Neural crest cell (in vitro differentiated cells): ENCODE measurements around the gene NAPB. TPM values are rescaled to one million over a fixed set of nuclear protein-coding genes. Genes with fewer than 3 reads are reported as not detected.

Experiments used
- DNase-seq: peaks from one replicate; pipeline ENCODE4 v3.0.0; 2021; ENCODE audit warnings: low read depth, mixed read lengths, low spot score
- H3K27ac Mint-ChIP-seq: one replicate; pipeline ENCODE4 v1.8.0; 2021; ENCODE audit warnings: mild to moderate bottlenecking, mixed read lengths; ENCODE audit not compliant: unreplicated experiment
- H3K27me3 Mint-ChIP-seq: 2 replicates; pipeline ENCODE4 v1.8.0; 2021; ENCODE audit warnings: low read depth, mild to moderate bottlenecking, mixed read lengths
- H3K36me3 Mint-ChIP-seq: 2 replicates; pipeline ENCODE4 v1.8.0; 2021; ENCODE audit warnings: low read depth, mild to moderate bottlenecking, mixed read lengths
- H3K4me1 Mint-ChIP-seq: 2 replicates; pipeline ENCODE4 v1.8.0; 2021; ENCODE audit warnings: mixed read lengths
- H3K4me3 Mint-ChIP-seq: one replicate; pipeline ENCODE4 v1.8.0; 2021; ENCODE audit warnings: mild to moderate bottlenecking, mixed read lengths
- H3K9me3 Mint-ChIP-seq: 2 replicates; pipeline ENCODE4 v1.8.0; 2021; ENCODE audit warnings: mixed read lengths
- total RNA-seq: library from RNA; stranded (reverse); gene quantifications from 2 replicates; pipeline ENCODE4 v1.2.1, GENCODE V29; 2021
- TF ChIP-seq, protein P1 (sequence below): fragments of 200-600 bp; sonication (generic); conservative IDR thresholded peaks from 2 replicates; pipeline ENCODE4 v1.5.0; 2021; ENCODE audit warnings: antibody characterized with exemption, mild to moderate bottlenecking

NAPB gene
- total RNA-seq, 1 donor from 2014 or later: 14.6 TPM

DNA sequence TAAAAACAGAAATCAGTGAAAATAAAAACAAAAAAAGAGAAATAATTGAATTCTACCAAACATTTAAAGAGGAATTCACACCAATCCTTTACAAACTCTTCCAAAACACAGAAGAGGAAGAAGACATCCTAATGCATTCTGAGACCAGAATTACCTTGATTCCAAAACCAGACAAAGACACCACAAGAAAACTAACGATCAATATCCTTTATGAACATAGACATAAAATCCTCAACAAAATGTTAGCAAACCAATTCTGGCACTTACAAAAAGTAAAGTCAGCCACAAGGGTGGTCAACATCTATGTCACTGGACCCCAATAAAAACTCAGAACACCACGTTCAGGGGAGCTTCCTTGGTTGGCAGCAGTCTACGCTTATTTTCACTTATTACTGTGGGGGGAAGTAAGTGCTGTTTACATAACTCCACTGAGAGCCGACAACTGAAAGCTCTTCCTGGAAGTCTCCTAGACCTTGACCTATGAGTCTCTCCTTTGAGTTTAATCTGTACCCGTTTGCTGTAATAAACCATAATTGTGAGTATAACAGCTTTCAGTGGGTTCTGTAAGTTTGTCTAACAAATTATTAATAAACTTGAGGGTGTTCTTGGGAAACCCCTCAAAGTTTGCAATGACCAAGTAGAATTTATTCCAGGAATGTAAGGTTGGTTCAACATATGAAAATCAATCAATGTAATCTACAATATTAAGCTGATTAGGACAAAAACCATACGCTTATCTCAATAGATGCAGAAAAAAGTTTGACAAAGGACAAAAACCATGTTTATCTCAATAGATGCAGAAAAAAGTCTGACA, 34.8 kb downstream of the NAPB start:
- no peak overlapping the region for H3K27ac Mint-ChIP-seq
- H3K4me3 Mint-ChIP-seq: no peak overlapping the region
- peaks cover 3% of the 10 kb centered on the region for H3K9me3 Mint-ChIP-seq
- H3K36me3 Mint-ChIP-seq: peaks cover 57% of the 10 kb centered on the region
- DNase-seq: no peak
- TF ChIP-seq, protein P1, sequence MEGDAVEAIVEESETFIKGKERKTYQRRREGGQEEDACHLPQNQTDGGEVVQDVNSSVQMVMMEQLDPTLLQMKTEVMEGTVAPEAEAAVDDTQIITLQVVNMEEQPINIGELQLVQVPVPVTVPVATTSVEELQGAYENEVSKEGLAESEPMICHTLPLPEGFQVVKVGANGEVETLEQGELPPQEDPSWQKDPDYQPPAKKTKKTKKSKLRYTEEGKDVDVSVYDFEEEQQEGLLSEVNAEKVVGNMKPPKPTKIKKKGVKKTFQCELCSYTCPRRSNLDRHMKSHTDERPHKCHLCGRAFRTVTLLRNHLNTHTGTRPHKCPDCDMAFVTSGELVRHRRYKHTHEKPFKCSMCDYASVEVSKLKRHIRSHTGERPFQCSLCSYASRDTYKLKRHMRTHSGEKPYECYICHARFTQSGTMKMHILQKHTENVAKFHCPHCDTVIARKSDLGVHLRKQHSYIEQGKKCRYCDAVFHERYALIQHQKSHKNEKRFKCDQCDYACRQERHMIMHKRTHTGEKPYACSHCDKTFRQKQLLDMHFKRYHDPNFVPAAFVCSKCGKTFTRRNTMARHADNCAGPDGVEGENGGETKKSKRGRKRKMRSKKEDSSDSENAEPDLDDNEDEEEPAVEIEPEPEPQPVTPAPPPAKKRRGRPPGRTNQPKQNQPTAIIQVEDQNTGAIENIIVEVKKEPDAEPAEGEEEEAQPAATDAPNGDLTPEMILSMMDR: no peak
- no peaks in the 10 kb centered on the region for H3K27me3 Mint-ChIP-seq
- H3K4me1 Mint-ChIP-seq: no peaks in the 10 kb centered on the region

DNA sequence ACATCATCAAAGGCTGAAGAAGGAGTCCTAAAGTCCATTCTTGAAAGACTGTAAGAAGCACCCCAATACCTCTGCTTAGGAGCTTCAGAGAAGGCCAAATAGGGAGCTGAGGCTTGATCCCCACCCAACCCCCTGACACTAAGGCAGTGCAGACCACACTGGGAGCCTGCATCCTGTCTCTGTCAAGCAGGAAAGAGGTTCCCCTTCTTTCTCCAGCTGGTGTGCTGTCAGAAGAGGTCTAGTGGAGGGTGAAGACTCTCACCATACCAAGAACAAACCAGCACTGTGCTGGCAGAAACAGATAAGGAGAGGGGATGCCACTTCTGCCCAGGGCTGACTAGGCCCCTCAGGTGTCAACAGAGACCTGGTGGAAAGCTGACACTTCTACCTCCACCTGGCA, 39.4 kb downstream of the NAPB start:
- H3K27ac Mint-ChIP-seq: no peak overlapping the region
- H3K27me3 Mint-ChIP-seq: no peaks in the 10 kb centered on the region
- no peak for DNase-seq
- peaks cover 3% of the 10 kb centered on the region for H3K9me3 Mint-ChIP-seq
- no peaks in the 10 kb centered on the region for H3K4me1 Mint-ChIP-seq
- H3K36me3 Mint-ChIP-seq: peaks cover 39% of the 10 kb centered on the region
- TF ChIP-seq, protein P1: no peak
- H3K4me3 Mint-ChIP-seq: no peak overlapping the region

DNA sequence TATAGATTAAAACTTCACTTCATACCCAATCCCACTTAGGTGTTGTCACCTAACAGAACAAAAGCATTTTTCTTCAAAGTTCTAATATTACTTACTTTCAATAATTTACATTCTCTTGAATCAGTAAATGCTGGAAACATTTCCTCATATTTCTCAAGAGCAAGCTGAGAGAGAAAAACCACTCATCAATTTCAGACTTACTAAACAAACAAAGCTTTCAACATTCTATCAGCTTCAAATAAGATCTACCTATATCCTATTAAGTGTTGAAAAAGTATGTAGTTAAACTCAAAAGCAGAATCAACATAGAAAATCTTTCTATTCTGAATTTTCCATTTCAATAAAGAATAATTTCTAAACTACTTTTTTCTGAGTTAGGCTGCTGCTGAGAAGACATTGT, 41.5 kb downstream of the NAPB start:
- TF ChIP-seq, protein P1: no peak
- Mint-ChIP-seq H3K4me1 (no peaks in the 10 kb centered on the region), H3K27ac (no peak overlapping the region), H3K9me3 (no peaks in the 10 kb centered on the region), H3K4me3 (no peak overlapping the region), H3K27me3 (no peaks in the 10 kb centered on the region), H3K36me3 (peaks cover 40% of the 10 kb centered on the region)
- DNase-seq: no peak

DNA sequence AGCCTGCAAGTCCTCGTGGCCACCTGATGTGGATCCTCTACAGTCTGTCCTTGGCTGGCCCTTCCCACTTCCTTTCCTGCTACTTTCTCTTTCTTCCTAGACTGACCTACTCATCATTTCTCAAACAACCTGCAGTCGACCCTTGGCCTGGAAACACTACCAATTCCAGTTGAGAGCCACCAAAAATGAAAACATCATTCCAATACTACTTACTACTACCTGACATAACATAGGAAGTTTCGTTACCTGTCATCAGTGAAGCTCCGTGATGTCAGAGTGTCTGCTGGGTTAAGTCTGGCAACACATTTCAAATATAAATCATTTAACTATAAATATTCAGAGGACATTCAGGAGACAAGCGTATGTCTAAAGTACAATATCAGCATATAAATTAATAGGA, 45.5 kb downstream of the NAPB start:
- TF ChIP-seq, protein P1: no peak
- Mint-ChIP-seq H3K27ac (no peak overlapping the region), H3K4me3 (no peak overlapping the region), H3K9me3 (no peaks in the 10 kb centered on the region), H3K4me1 (no peaks in the 10 kb centered on the region), H3K36me3 (peaks cover 32% of the 10 kb centered on the region), H3K27me3 (no peaks in the 10 kb centered on the region)
- no peak for DNase-seq

DNA sequence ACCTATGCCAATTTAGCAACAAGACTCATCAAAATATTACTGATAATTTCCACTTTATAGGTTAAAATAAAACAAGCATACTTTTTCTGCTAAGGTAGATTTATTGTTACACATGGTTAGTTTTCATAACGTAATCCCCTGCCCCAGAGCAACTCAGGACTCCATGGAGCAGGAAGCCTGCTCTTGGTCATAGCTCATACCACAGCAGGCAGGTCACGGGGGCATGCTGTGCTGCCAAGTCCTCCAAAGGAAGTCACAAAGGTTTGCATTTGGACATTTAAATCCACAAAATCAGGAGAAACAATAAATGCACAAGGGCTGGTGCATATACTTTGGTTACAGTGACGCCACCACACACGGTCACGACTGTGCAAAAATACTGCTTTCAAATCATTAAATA, 46.8 kb downstream of the NAPB start:
- Mint-ChIP-seq H3K27me3 (no peaks in the 10 kb centered on the region), H3K4me1 (no peaks in the 10 kb centered on the region), H3K9me3 (no peaks in the 10 kb centered on the region), H3K4me3 (no peak overlapping the region), H3K36me3 (peaks cover 32% of the 10 kb centered on the region), H3K27ac (no peak overlapping the region)
- DNase-seq: no peak
- TF ChIP-seq, protein P1: no peak
